ENCODE measurements around the gene NFAM1.
A peak's percentile ranks its signal among the peaks of the same experiment; 100 is the strongest.

Gene NFAM1

DNA sequence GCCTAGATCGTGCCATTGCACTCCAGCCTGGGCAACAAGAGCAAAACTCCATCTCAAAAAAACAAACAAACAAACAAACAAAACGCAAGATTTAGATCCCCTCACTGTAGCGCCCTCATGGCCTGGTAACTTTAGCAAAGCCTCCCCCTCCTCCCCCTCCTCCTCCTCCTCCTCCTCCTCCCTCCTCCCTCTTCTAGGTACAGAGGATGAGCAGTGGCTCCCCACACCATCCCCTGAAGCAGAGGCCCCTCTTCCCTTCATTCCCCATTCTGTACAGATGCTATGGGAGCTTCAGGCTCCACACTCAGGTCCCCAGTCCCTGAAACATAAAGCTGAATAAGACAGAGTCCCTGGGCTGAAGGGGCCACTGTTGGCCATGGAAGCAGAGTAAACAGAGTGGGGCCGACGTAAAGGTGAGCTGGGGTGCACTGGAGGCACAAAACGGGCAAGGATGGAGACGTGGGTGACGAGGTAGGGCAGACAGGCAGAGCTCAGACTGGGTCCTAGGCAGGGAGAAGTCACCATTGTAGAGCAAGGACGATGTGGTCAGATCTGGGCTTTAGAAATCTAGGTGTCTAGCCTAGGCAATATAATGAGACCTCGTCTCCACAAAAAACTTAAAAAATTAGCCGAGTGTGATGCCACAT is 19.4 kb upstream of the NFAM1 start:
- TF ChIP-seq, protein P1, sequence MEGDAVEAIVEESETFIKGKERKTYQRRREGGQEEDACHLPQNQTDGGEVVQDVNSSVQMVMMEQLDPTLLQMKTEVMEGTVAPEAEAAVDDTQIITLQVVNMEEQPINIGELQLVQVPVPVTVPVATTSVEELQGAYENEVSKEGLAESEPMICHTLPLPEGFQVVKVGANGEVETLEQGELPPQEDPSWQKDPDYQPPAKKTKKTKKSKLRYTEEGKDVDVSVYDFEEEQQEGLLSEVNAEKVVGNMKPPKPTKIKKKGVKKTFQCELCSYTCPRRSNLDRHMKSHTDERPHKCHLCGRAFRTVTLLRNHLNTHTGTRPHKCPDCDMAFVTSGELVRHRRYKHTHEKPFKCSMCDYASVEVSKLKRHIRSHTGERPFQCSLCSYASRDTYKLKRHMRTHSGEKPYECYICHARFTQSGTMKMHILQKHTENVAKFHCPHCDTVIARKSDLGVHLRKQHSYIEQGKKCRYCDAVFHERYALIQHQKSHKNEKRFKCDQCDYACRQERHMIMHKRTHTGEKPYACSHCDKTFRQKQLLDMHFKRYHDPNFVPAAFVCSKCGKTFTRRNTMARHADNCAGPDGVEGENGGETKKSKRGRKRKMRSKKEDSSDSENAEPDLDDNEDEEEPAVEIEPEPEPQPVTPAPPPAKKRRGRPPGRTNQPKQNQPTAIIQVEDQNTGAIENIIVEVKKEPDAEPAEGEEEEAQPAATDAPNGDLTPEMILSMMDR (IDR thresholded peaks at IDR 0.05; ENCODE audit: low read depth, low read length, missing control alignments), result no peak
- in situ Hi-C loops (cut with HindIII; ENCODE audit: low sequenced_read_pairs), result no loop called here
- DNase-seq (ENCODE audit: low read depth), result no peak

DNA sequence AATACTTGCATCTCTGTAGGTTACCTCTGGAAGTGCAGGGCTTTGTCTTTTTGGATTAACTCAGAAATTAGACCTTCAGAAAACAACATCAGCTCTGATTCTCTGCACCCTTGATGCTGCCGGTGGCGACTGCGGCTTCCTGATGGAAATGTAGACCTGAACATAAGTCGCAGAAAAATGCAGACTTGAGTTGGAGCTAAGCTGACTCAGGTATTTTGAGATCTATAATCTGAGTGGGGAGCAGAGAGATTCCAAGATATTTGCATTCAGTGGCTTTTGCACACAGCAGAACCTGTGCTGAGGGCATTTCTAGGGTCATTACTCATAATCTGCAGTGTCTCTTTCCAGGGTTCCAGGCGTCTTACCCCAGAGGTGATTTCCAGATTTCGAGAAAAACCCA is 18.7 kb upstream of the NFAM1 start:
- TF ChIP-seq, protein P1 (IDR thresholded peaks at IDR 0.05; ENCODE audit: low read depth, low read length, missing control alignments), result no peak
- in situ Hi-C loops (cut with HindIII; ENCODE audit: low sequenced_read_pairs), result no loop called here
- no peak overlapping the region for H3K4me3 ChIP-seq (ENCODE audit: low read depth, low read length)
- DNase-seq (ENCODE audit: low read depth), result no peak

More for the DNA sequence above, 19.4 kb upstream of the NFAM1 start:
- no peak overlapping the region for H3K4me3 ChIP-seq (ENCODE audit: low read depth, low read length)

DNA sequence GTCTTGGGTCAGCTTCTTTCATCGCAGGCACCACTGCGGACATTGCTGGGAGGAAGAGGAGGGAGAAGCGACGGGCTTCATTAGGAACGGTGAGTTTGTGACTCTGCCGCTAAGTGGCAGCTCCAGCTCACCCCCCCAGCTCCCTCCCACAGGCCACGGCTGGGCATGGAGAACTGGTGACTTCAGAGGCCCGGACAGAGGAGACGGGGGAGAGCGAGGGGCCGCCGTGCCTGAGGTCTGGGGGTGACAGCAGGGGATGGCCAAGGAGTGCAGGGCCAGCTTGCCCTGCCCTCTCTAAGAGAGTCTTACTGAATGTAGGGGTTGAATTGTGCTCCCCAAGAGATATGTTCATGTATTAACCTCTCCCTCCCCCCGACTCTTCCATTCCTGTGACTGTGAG is 13.9 kb upstream of the NFAM1 start:
- TF ChIP-seq, protein P1 (IDR thresholded peaks at IDR 0.05; ENCODE audit: low read depth, low read length, missing control alignments), result no peak
- in situ Hi-C loops (cut with HindIII; ENCODE audit: low sequenced_read_pairs), result no loop called here

DNA sequence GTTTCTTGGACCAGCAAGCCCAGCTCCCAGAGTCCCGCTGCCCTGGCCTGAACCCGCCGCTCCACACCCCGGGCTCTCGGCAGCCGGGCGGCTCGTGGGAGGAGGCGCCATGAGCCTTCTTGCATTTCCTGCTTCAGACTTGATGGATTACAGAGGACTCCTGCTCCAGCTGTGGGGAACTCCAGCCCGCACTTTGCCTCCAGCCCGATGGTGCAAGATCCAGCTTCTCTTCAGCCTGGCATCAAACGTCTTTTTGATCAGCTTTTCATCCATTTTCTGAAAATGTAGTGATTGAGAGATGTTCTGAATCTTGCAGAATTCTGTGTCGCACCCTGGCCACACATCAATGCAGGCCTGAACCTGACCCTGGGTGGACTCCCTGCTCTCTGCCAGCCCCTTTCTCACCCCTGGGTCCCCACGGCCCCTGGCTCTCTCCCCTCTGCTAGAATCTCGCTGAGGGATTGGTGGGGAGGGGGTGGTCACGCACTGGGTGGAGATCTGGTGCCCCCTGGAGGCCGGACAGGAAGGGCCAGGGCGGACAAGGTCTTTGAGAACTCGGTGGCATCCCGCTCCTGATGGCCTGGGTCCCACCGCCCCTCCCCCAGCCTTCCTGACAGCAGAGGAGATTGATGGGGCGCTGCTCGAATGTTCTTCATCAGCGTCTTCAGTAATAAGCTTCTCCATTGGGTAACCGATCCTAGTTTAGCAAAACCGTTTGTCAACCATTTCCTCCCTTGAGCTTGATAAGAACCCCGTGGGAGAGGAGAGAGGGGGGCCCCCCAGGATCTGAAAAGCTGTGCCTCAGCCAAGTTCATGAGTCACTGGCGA is 12.1 kb upstream of the NFAM1 start:
- peak overlapping the region; percentile 31 for H3K4me3 ChIP-seq (ENCODE audit: low read depth, low read length)
- in situ Hi-C loops (cut with HindIII; ENCODE audit: low sequenced_read_pairs), result loop anchor here (5.0 kb wide), 2 partner anchors 72 to 257 kb away; no protein-coding TSS in a partner anchor
- peak; percentile 73 for DNase-seq (ENCODE audit: low read depth)
- TF ChIP-seq, protein P1 (IDR thresholded peaks at IDR 0.05; ENCODE audit: low read depth, low read length, missing control alignments), result peak; percentile 76

More for the DNA sequence above, 13.9 kb upstream of the NFAM1 start:
- DNase-seq (ENCODE audit: low read depth), result no peak
- no peak overlapping the region for H3K4me3 ChIP-seq (ENCODE audit: low read depth, low read length)

DNA sequence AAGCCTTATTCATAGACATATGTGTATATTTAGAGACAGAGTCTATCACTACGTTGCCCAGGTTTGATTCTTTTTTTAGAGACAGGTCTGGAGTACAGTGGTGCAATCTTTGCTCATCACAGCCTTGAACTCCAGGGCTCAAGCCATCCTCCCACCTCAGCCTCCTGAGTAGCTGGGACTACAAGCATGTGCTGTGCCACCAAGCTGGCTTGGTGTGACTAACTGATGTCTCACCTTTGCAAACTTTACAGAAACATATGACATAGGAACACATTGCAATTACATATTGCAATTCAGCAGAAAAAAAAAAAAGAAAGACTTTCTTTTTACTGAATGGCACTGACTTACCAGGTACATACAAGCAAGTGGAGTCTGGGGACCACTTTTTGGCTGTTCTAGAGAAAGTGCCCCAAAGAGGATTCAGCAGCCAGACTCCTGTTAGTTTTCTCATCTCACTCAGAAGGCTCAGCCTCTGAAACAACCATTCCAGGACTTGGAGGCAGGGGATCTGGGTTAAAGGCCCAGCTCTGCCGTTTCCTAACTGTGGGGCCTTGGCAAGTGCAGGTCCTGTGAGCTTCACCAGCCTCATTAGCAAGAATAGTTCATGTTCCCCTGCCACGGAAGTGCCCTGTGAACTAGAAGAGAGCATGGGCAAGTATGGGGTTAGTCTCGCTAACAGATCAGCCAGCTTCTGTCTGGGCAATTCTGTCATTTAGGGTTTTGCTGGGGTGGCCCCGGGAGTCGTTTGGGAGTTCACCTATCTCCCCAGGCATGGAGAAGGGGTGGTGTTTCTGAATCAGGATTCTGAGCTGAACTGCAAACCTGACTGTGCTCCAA is 11.3 kb upstream of the NFAM1 start:
- in situ Hi-C loops (cut with HindIII; ENCODE audit: low sequenced_read_pairs), result loop anchor here (5.0 kb wide), 2 partner anchors 71 to 256 kb away; no protein-coding TSS in a partner anchor

More for the DNA sequence above, 11.3 kb upstream of the NFAM1 start:
- no peak for DNase-seq (ENCODE audit: low read depth)
- peak overlapping the region; percentile 31 for H3K4me3 ChIP-seq (ENCODE audit: low read depth, low read length)
- TF ChIP-seq, protein P1 (IDR thresholded peaks at IDR 0.05; ENCODE audit: low read depth, low read length, missing control alignments), result no peak

All from astrocyte of the cerebellum (primary cell).